Stimulated activated CD8-positive, alpha-beta memory T cell treated with anti-CD3 and anti-CD28 coated beads, Interleukin-4, amount 100 ng/mL, for 48 hours (primary cell): ENCODE results near the gene CLMN.

ENCODE experiments used
- DNase-seq: peaks from one replicate; pipeline ENCODE4 v3.0.0-alpha.2; 2020

The CLMN gene

DNA sequence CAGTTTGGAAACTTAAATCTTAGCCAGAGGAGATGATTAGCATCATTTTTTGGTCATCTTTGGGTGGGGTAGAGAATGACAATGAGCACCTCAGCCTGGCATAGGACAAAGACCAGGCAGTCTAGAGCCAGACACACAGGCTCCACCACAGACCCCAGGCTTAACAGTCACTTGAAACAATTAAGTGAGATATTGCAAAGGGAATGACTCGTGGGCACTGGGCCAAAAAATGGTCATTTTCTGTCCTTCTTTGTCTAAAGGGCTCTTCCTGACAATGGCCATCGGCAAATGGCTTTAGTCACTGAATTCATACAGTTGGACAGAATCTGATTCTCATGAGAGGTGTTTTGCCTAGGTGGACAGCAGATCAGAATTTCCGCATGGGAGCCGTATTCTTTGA lies 84.4 kb downstream of the CLMN start:
- no peak for DNase-seq

DNA sequence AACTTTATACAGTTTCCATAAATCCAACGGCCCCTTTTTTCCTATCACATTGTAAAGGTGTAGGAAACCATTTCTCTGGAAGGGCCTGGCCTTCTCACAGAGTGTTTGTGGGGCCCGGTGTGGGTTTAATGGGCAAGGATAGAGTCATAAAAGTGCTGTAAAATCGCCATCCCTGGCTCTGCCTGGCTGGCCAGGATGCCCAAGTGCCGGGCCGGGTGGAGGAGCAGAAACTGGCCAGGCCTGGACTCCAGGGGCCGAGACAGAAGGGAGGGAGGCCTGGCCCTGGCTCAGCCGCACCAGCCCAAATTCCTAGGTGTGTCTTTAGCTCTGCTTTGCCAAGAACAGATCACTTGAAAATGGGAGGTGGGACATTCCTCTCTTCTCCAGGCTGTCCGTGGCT lies 85.3 kb downstream of the CLMN start:
- DNase-seq: no peak

- DNase-seq: no peak
Measured at GRCh38 chr14:95233702-95234241, 85.9 kb downstream of the CLMN start.

GRCh38 chr14:95232894-95233584 lies 86.7 kb downstream of the CLMN start:
- DNase-seq: no peak

DNA sequence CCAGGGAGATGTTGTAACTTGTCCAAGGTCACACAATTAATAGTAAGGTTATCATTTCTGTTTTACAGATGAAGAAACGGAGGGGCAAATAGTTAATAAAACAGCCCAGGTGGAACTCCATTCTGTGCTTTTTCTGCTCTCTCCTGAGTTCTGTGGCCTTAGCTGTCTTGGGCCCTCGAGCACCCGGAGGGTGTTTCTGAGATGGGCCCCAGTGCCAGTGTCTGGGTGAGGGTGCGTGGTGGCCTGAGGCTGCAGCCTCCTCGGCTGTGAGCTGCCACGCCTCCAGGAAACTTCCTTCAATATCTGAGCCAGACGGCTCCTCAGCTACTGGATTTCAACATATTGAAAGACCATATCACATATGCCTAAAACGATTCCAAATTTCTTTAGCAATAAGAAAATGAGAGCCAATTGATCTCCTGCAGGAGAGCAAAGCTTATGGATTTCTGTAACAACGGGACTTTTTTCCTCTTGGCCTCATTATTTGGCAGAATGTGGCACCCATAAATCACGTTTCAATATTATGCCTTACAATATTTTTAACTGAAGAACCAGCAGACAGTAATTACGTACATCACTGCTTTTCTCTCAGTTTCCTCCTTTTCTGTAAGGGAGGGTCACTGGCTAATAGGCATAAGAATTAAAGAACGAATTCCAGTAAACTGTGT lies 87.6 kb downstream of the CLMN start:
- no peak for DNase-seq

GRCh38 chr14:95229749-95230148 lies 90.0 kb downstream of the CLMN start:
- no peak for DNase-seq

GRCh38 chr14:95228240-95228639 lies 91.5 kb downstream of the CLMN start:
- DNase-seq: no peak

- no peak for DNase-seq
Measured at GRCh38 chr14:95227279-95227860, 92.3 kb downstream of the CLMN start.

DNA sequence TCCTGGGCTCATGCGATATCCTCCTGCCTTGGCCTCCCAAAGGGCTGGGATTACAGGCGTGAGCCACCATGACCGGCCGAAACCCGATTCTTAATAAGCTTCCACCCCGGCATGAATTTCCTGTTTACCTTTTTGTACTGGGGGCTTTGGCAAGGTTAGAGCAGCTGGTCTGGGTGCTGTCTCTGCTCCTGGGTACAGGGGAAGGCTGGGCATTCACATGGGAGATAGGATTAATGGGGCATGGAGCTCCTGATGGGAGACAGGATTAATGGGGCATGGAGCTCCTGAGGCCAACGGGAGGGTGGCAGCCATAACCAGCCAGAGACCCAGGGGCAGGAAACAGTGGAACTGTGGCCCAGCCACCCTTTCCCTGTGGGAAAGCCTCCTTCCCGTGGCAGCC lies 92.9 kb downstream of the CLMN start:
- DNase-seq: no peak

DNA sequence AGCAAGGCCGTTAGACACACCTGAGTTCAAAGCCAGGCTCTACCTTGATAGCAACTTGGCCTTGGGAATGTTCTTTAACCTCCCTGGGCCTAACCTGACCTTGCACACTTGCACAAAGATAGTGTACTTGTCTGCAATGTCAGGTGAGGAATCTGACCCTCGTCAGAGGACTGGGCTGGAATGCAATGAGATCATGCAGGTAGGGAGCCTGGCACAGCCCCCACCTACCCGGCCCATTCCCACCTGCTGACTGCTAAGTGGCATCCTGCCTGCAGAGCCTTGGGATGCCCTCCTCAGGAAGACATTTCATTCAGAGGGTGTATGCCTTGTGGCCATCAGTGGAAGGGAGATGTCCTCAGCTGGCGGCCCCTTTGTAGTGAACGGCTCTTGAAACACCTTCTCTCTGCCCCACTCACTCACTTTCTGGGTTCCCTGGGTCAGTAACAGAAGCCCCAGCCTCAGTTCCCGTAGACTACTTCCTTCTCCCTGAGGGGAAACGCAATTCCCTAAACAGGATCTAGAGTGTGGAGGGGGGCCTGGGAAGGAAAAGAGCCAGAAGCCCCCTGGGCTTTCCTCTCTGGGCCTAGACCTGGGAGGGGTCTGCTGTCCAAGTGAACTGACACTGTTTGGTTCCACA lies 94.3 kb downstream of the CLMN start:
- DNase-seq: no peak

DNA sequence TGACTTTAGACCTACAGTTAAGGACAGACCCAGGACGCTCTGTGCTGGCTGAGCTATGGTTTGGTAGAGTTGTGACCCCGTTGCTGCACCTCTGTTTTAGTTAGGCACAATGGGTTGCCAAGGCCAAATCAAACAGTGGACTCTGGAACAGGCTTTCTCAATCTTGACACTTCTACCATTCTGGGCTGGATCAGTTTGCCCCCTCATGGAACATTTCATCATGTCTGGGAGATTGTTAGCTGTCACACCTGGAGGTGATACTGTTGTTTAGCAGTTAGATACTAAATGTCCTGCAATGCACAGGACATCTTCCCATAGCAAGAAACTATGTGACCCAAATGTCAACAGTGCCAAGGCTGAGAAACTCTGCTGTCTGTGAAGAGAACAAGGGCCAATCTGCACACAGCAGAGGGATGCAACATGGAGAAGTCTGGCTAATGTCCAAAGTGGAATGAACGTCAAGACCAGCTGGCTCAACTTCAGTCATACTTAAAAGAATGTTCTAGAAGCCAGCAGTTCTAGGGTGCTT lies 96.8 kb downstream of the CLMN start:
- no peak for DNase-seq

DNA sequence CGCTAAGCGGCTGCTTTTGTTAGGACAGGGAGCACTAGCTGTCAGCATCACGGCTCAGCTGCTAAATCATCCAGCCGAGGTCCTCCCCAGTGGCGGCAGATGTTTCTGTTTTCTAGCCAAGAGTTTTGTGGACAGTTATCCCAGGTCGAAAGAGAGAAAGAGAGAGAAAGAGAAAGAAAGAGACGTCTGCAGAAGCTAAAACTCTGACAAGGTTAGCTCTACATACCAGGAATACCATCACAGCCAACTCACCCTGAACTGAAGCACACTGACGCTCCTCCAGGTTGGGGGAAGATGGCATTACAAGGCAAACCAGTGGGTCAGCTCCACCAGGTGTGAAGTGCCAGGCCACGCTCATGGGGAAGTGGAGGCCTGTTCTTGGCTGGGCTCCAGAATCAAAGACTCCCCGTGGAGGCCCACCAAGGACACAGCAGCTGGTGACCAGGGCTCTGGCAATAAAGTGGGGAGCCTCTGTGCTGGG lies 97.5 kb downstream of the CLMN start:
- no peak for DNase-seq

GRCh38 chr14:95221531-95221930 lies 98.2 kb downstream of the CLMN start:
- DNase-seq: no peak

GRCh38 chr14:95220663-95221231 lies 99.0 kb downstream of the CLMN start:
- no peak for DNase-seq

DNA sequence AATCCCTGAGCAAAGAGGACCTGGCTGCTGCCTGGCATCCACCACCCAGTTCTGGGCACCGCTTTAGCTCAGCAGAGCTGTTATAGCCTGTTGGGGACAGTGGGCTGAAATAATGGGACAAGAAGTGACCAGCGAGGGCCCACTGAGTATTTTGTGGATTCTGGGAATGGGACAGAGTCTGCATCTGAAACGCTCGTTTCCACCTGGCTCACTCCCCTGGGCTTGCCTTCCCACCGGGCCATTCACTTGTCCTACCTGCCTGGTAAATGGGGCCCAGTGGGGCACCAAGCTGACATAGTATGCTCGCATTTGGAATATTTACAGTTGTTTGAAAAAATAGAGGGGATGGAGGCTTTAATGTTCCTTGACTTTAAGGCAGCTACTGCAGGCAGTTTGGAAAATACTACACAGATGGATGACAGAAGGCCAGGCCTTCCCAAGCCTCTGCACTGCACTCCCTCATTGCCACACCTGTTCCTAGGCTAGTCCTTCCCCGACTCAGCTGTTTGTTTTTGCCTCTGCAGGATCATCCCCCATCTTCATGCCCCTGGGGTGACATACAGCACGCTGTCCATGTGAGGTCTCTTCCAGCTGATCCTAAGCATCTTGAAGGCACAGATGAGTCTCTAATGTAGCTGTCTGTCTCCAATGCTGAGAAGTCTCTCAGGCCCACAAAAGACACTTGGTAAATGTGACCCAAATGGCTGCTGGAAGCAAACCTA lies 101.1 kb downstream of the CLMN start:
- no peak for DNase-seq

DNA sequence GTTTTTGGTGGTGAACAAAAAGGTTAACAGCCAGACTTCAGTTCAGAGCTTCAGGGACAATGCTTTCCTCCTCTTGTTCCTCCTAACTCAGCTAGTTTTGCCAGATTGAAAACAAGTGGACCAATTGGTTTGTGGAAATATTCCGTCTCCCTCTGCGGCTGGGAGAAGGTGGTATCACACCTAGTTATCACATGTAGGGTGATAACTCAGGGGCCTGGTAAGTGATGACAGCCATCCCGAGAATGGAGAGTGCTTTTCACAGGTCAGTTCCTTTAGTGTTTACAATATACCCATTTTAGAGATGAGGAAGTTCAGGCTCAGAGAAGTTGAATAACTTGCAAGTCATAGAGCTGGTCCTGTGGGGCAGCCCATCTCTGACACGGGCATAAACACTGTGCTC lies 101.7 kb downstream of the CLMN start:
- DNase-seq: no peak

- no peak for DNase-seq
Measured at GRCh38 chr14:95217391-95217900, 102.3 kb downstream of the CLMN start.

GRCh38 chr14:95216008-95216407 lies 103.7 kb downstream of the CLMN start:
- DNase-seq: no peak

- DNase-seq: no peak
Measured at GRCh38 chr14:95215094-95215725, 104.5 kb downstream of the CLMN start.

- DNase-seq: no peak
Measured at GRCh38 chr14:95213774-95214173, 105.9 kb downstream of the CLMN start.

- DNase-seq: no peak
Measured at GRCh38 chr14:95211721-95212504, 107.8 kb downstream of the CLMN start.
